ENCODE measurements around the gene MEGF9. TPM values are rescaled to one million over a fixed set of nuclear protein-coding genes. Genes with fewer than 3 reads are reported as not detected.
"Not testable (repeated sequence)": the region's sequence is repeated elsewhere in the genome, so short reads cannot be mapped to it uniquely, and the experiment has no call there.

Gene MEGF9
- 10 to 100 TPM in 1 of 2 experiments, 1 to 10 TPM in 1; 9.4 to 10.5 TPM for total RNA-seq

- Mint-ChIP-seq H3K4me1 (peaks cover 42% of the 10 kb centered on the region), H3K36me3 (ENCODE audit: low read depth) (no peaks in the 10 kb centered on the region), H3K27me3 (no peaks in the 10 kb centered on the region), H3K4me3 (peak within 1 kb of the TSS; percentile 85), H3K27ac (peak within 1 kb of the TSS; percentile 89), H3K9me3 (no peaks in the 10 kb centered on the region)
- ChIA-PET CTCF (interaction anchor here (0.6 to 1.7 kb wide), 4 partner anchors 9 to 41 kb away, joined by 3 to 12 read pairs (median 4); no protein-coding TSS in a partner anchor), POLR2A (interaction anchor here (0.5 kb wide), 1 partner anchor 94 kb away, joined by 3 read pairs; no protein-coding TSS in a partner anchor)
- DNase-seq: peak; percentile 98
These were observed at the start of gene MEGF9 for GRCh38 chr9:120714088-120714845. Gene MEGF9, minus strand, starts transcription at chr9:120714470. Its CDS starts 112 bp downstream, at chr9:120714358.

DNA sequence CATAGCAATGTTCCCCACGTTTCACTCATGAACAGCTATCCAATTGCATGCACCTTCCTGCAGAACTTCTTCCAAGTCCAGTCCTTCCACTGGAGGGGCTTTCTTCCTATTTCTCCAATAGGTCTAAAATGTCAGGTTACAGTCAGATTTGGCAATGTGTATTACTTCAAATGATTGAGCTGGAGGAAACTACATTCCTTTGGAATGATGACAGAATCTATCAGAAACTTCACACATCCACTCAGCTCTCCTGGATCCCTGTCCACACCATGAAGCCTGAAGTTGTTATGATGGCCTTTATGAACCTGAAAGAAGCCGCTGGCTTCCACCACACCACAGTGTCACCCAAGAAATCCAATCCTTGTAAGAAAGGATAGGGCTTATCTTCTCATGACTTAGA lies 46.7 kb upstream of the MEGF9 start:
- no peak overlapping the region for H3K27ac Mint-ChIP-seq
- H3K9me3 Mint-ChIP-seq: no peaks in the 10 kb centered on the region
- H3K4me1 Mint-ChIP-seq: peaks cover 6% of the 10 kb centered on the region
- H3K36me3 Mint-ChIP-seq (ENCODE audit: low read depth): peaks cover 32% of the 10 kb centered on the region
- CTCF ChIA-PET: interaction anchor here (0.9 kb wide), 2 partner anchors 110 to 294 kb away, joined by 3 read pairs; no protein-coding TSS in a partner anchor
- no peak overlapping the region for H3K4me3 Mint-ChIP-seq
- no peak for DNase-seq
- POLR2A ChIA-PET: no interaction called here
- no peaks in the 10 kb centered on the region for H3K27me3 Mint-ChIP-seq

DNA sequence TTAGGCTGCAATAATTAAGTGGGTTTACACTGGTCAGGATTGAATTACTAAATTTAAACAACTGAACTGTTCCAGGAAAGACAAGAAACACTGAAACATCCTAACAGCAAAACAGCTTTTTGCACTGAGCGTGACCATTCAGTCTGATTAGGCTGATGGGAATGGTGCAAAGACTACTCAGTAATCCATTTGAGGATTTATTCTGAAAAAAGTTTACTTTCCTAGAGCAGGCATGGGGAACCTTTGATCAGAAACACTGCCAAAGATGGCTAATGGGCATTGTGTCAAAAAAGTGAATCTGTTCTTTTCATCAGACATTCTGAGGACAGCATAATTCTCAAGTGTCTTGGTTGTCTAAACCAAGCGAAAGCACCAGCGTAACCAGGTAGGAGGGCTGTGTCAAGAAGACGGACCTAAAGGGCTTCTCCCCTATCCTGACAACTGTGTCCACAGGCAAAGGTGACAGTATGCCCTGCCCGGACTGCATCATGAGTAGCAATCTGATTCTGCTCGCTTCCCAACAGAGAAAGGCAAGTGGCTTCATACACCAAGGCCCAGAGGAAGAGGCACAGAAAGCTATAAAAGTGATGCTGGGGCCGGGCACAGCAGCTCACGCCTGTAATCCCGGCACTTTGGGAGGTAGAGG lies 45.6 kb upstream of the MEGF9 start:
- ChIA-PET CTCF (no interaction called here), POLR2A (no interaction called here)
- H3K9me3 Mint-ChIP-seq: no peaks in the 10 kb centered on the region
- peaks cover 4% of the 10 kb centered on the region for H3K4me1 Mint-ChIP-seq
- H3K4me3 Mint-ChIP-seq: no peak overlapping the region
- no peaks in the 10 kb centered on the region for H3K27me3 Mint-ChIP-seq
- H3K36me3 Mint-ChIP-seq (ENCODE audit: low read depth): peaks cover 24% of the 10 kb centered on the region
- H3K27ac Mint-ChIP-seq: no peak overlapping the region
- no peak for DNase-seq

DNA sequence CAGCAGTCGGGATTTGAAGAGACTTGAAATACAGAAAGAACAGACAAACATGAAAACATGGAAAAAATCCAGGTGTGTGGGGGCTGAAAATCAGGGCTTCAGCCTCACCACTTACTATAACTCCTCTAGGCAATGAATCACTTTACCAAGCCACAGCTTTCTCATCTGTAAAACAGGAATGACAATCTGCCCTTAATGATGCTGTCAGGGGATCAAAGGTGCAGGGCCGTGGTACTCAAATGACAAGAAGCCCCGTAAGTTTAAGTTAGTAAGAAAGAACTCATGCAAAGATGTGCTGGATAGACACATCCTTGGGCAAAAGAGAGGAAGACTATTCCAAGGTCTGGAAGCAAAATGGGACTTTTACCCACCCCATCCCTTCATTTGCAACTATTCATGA lies 44.3 kb upstream of the MEGF9 start:
- H3K27me3 Mint-ChIP-seq: no peaks in the 10 kb centered on the region
- POLR2A ChIA-PET: no interaction called here
- peaks cover 15% of the 10 kb centered on the region for H3K36me3 Mint-ChIP-seq (ENCODE audit: low read depth)
- CTCF ChIA-PET: interaction anchor here (1.5 kb wide), 1 partner anchor 202 kb away, joined by 3 read pairs; no protein-coding TSS in a partner anchor
- no peak for DNase-seq
- no peaks in the 10 kb centered on the region for H3K9me3 Mint-ChIP-seq
- H3K4me1 Mint-ChIP-seq: peaks cover 4% of the 10 kb centered on the region
- no peak overlapping the region for H3K4me3 Mint-ChIP-seq
- H3K27ac Mint-ChIP-seq: no peak overlapping the region

GRCh38 chr9:120757026-120757913 lies 43.0 kb upstream of the MEGF9 start:
- H3K27me3 Mint-ChIP-seq: no peaks in the 10 kb centered on the region
- no peaks in the 10 kb centered on the region for H3K9me3 Mint-ChIP-seq
- ChIA-PET POLR2A (no interaction called here), CTCF (interaction anchor here (0.9 to 2.5 kb wide), 7 partner anchors 8 to 314 kb away, joined by 3 to 9 read pairs (median 3); no protein-coding TSS in a partner anchor)
- H3K36me3 Mint-ChIP-seq (ENCODE audit: low read depth): peaks cover 11% of the 10 kb centered on the region
- peaks cover 4% of the 10 kb centered on the region for H3K4me1 Mint-ChIP-seq
- DNase-seq: no peak
- H3K4me3 Mint-ChIP-seq: no peak overlapping the region
- no peak overlapping the region for H3K27ac Mint-ChIP-seq

GRCh38 chr9:120756531-120756930 lies 42.3 kb upstream of the MEGF9 start:
- no peaks in the 10 kb centered on the region for H3K9me3 Mint-ChIP-seq

DNA sequence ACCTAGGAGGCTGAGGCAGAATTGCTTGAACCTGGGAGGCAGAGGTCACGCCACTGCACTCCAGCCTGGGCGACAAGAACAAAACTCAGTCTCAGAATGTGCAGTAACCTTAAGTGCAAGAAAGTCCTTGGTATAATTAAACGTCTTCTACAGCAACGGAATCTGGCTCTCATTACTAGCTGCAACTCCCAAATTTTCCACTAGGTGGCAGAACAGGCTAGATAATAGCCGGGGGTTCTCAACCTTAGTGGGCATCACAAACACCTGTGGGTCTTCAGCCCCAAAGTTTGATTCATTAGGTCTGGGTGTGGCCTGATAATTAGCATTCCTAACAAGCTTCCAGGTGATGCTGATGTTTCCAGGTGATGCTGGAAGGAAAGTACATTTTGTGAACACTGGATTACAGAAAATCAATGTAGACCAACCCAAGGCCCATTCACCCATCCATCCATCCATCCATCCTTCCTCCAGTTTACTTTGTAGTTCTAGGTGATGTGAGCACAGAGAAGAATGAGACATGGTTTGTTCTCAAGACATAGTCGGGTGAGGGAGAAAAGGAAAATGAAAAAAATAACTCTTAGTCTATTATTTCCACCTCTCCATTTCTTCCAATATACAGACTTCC lies 41.7 kb upstream of the MEGF9 start:
- Mint-ChIP-seq H3K4me1 (peaks cover 4% of the 10 kb centered on the region), H3K27ac (no peak overlapping the region), H3K9me3 (no peaks in the 10 kb centered on the region), H3K36me3 (ENCODE audit: low read depth) (peaks cover 7% of the 10 kb centered on the region), H3K27me3 (no peaks in the 10 kb centered on the region), H3K4me3 (no peak overlapping the region)
- ChIA-PET CTCF (interaction anchor here (0.6 to 2.5 kb wide), 19 partner anchors 9 to 316 kb away, joined by 3 to 10 read pairs (median 4); no protein-coding TSS in a partner anchor), POLR2A (no interaction called here)
- DNase-seq: peak; percentile 76

More at GRCh38 chr9:120756531-120756930, 42.3 kb upstream of the MEGF9 start:
- Mint-ChIP-seq H3K36me3 (ENCODE audit: low read depth) (peaks cover 7% of the 10 kb centered on the region), H3K4me1 (peaks cover 4% of the 10 kb centered on the region), H3K4me3 (no peak overlapping the region), H3K27ac (no peak overlapping the region), H3K27me3 (no peaks in the 10 kb centered on the region)
- DNase-seq: no peak
- CTCF ChIA-PET: interaction anchor here (0.8 to 2.5 kb wide), 14 partner anchors 9 to 315 kb away, joined by 3 to 10 read pairs (median 4); no protein-coding TSS in a partner anchor
- POLR2A ChIA-PET: no interaction called here

- DNase-seq: no peak
- H3K36me3 Mint-ChIP-seq (ENCODE audit: low read depth): peaks cover 7% of the 10 kb centered on the region
- no peaks in the 10 kb centered on the region for H3K27me3 Mint-ChIP-seq
- H3K4me1 Mint-ChIP-seq: peaks cover 4% of the 10 kb centered on the region
- no peak overlapping the region for H3K4me3 Mint-ChIP-seq
- POLR2A ChIA-PET: interaction anchor here (0.7 kb wide), 1 partner anchor 300 kb away, joined by 3 read pairs; no protein-coding TSS in a partner anchor
- H3K27ac Mint-ChIP-seq: no peak overlapping the region
- CTCF ChIA-PET: interaction anchor here (0.6 to 2.5 kb wide), 12 partner anchors 11 to 643 kb away, joined by 3 to 10 read pairs (median 4); partner anchors contain the start of gene MEGF9
- H3K9me3 Mint-ChIP-seq: no peaks in the 10 kb centered on the region
These were observed 40.8 kb upstream of the MEGF9 start for GRCh38 chr9:120755044-120755443.

GRCh38 chr9:120750421-120750820 lies 36.2 kb upstream of the MEGF9 start:
- H3K9me3 Mint-ChIP-seq: no peaks in the 10 kb centered on the region
- ChIA-PET CTCF (interaction anchor here (2.0 kb wide), 1 partner anchor 19 kb away, joined by 4 read pairs; no protein-coding TSS in a partner anchor), POLR2A (interaction anchor here (0.6 kb wide), 1 partner anchor 48 kb away, joined by 3 read pairs; no protein-coding TSS in a partner anchor)
- H3K36me3 Mint-ChIP-seq (ENCODE audit: low read depth): no peaks in the 10 kb centered on the region
- no peak for DNase-seq
- peaks cover 5% of the 10 kb centered on the region for H3K4me1 Mint-ChIP-seq
- H3K27me3 Mint-ChIP-seq: no peaks in the 10 kb centered on the region
- no peak overlapping the region for H3K4me3 Mint-ChIP-seq
- no peak overlapping the region for H3K27ac Mint-ChIP-seq

GRCh38 chr9:120746366-120746765 lies 32.1 kb upstream of the MEGF9 start:
- H3K27ac Mint-ChIP-seq; DNase-seq; POLR2A ChIA-PET; H3K4me1 Mint-ChIP-seq; H3K27me3 Mint-ChIP-seq; H3K9me3 Mint-ChIP-seq; H3K4me3 Mint-ChIP-seq; H3K36me3 Mint-ChIP-seq (ENCODE audit: low read depth): not testable (repeated sequence)
- CTCF ChIA-PET: interaction anchor here (1.2 to 1.4 kb wide), 2 partner anchors 10 to 573 kb away, joined by 3 to 5 read pairs; no protein-coding TSS in a partner anchor

GRCh38 chr9:120745278-120745677 lies 31.0 kb upstream of the MEGF9 start:
- CTCF ChIA-PET: interaction anchor here (1.2 to 2.2 kb wide), 2 partner anchors 11 to 574 kb away, joined by 3 to 10 read pairs; no protein-coding TSS in a partner anchor
- POLR2A ChIA-PET: no interaction called here

More at GRCh38 chr9:120745278-120745677, 31.0 kb upstream of the MEGF9 start:
- Mint-ChIP-seq H3K36me3 (ENCODE audit: low read depth) (no peaks in the 10 kb centered on the region), H3K9me3 (no peaks in the 10 kb centered on the region), H3K4me3 (no peak overlapping the region), H3K27ac (no peak overlapping the region), H3K4me1 (peaks cover 5% of the 10 kb centered on the region), H3K27me3 (no peaks in the 10 kb centered on the region)
- DNase-seq: no peak

Data from activated CD4-positive, alpha-beta T cell treated with anti-CD3 and anti-CD28 coated beads, Interleukin-2, amount 10 ng/mL, durations not matched to agents 7 days and 5 days (primary cell).